Osteoblast (primary cell): ENCODE measurements around the gene GLRX3. TPM values are rescaled to one million over a fixed set of nuclear protein-coding genes. Genes with fewer than 3 reads are reported as not detected.

ENCODE experiments used
- DNase-seq: peaks from one replicate; pipeline ENCODE4 v3.0.0; 2011; ENCODE audit warnings: low spot score, mixed read lengths; ENCODE audit not compliant: insufficient read length; ENCODE audit errors: missing footprints
- H2AFZ ChIP-seq: 2 replicates; pipeline ENCODE4 v1.6.0; 2011; ENCODE audit warnings: mild to moderate bottlenecking, low read length
- H3K27ac ChIP-seq: 2 replicates; pipeline ENCODE4 v1.5.1; 2011; ENCODE audit warnings: mild to moderate bottlenecking, low read depth, low read length, moderate library complexity
- H3K27me3 ChIP-seq: 2 replicates; pipeline ENCODE4 v1.6.0; 2012; ENCODE audit warnings: mild to moderate bottlenecking, control low read depth, inconsistent platforms, low read length, moderate library complexity; ENCODE audit not compliant: insufficient read depth
- H3K36me3 ChIP-seq: 2 replicates; pipeline ENCODE4 v1.5.1; 2011; ENCODE audit warnings: mild to moderate bottlenecking, low read length, control low read depth, moderate library complexity; ENCODE audit not compliant: insufficient read depth
- H3K4me1 ChIP-seq: 2 replicates; pipeline ENCODE4 v1.5.1; 2011; ENCODE audit warnings: mild to moderate bottlenecking, low read length, control low read depth, moderate library complexity; ENCODE audit not compliant: insufficient read depth
- H3K4me2 ChIP-seq: 2 replicates; pipeline ENCODE4 v1.6.0; 2011; ENCODE audit warnings: mild to moderate bottlenecking, low read length; ENCODE audit not compliant: insufficient read depth
- H3K4me3 ChIP-seq: fragments of 200-600 bp; sonication (generic); 3 replicates; pipeline ENCODE4 v1.5.1; 2012; ENCODE audit warnings: mild to moderate bottlenecking, low read length, inconsistent platforms; ENCODE audit not compliant: insufficient read depth
- H3K79me2 ChIP-seq: 2 replicates; pipeline ENCODE4 v1.6.0; 2012; ENCODE audit warnings: mild to moderate bottlenecking, low read length, control low read depth, inconsistent platforms; ENCODE audit not compliant: insufficient read depth
- H3K9me3 ChIP-seq: 2 replicates; pipeline ENCODE4 v1.5.1; 2011; ENCODE audit warnings: low read depth, low read length, control low read depth
- H4K20me1 ChIP-seq: 2 replicates; pipeline ENCODE4 v1.6.0; 2012; ENCODE audit warnings: mild to moderate bottlenecking, low read length, control low read depth; ENCODE audit not compliant: insufficient read depth
- total RNA-seq: library from RNA; depleted of rRNA; stranded (reverse); fragments of >200 nt; gene quantifications from 2 replicates; pipeline ENCODE4 v1.2.3, GENCODE V29; 2012
- TF ChIP-seq, protein P1 (sequence below): IDR thresholded peaks from 2 replicates; pipeline ENCODE4 v1.5.1; 2011; ENCODE audit warnings: mild to moderate bottlenecking, low read depth, low read length, moderate library complexity; ENCODE audit errors: extremely low read depth

The GLRX3 gene
- total RNA-seq, 1 donor, result 74.9 TPM

DNA sequence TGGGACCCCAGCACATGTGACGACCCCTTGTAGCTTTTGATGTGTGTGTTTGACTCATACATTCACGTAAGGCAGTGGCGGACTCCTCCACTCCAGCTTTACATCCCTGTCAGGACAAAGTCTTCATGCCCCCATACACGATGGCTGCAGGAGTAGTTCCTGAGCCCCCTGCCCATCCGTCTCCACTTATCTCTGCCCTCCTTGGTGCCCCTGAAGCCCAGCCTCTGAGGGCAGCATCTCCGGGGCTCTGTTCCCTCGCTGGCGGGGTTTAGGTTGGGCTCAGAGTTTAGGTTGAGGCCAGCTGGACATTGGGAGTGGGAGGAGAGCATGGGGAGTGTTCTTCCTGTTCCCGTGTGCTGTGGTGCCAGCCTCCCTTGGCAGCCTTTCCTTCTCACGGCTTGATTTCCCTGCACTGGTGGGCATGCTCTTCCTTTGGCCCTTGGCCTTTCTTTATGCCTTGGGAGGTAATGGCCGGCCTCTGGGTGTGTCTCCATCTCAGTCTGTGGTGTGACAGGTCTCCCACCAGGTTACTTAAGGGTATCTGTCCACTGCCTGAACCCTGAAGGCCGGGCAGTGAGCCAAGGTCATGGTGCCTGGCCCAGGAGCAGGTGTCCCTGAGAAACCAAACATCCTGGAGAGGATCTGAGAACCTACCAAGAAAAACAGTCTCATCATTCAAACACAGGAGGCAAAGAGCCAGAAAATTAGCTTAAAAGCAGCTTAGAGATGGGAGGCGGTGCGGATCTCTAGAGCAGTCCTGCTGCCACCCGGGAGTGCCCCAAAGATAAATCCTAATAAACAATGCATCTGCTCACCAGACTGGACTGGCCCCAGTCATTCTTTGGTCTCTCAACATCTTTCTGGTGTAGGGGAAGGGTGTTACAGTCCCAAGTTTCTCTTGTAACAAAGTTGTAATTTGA lies 85.5 kb downstream of the GLRX3 start:
- Histone ChIP-seq H3K36me3 (no peaks in the 10 kb centered on the region), H3K4me2 (no peak overlapping the region), H2AFZ (no peak overlapping the region), H3K9me3 (no peaks in the 10 kb centered on the region), H4K20me1 (no peaks in the 10 kb centered on the region), H3K27ac (no peak overlapping the region), H3K79me2 (no peaks in the 10 kb centered on the region), H3K27me3 (no peaks in the 10 kb centered on the region), H3K4me1 (no peaks in the 10 kb centered on the region), H3K4me3 (no peak overlapping the region)
- TF ChIP-seq, protein P1, sequence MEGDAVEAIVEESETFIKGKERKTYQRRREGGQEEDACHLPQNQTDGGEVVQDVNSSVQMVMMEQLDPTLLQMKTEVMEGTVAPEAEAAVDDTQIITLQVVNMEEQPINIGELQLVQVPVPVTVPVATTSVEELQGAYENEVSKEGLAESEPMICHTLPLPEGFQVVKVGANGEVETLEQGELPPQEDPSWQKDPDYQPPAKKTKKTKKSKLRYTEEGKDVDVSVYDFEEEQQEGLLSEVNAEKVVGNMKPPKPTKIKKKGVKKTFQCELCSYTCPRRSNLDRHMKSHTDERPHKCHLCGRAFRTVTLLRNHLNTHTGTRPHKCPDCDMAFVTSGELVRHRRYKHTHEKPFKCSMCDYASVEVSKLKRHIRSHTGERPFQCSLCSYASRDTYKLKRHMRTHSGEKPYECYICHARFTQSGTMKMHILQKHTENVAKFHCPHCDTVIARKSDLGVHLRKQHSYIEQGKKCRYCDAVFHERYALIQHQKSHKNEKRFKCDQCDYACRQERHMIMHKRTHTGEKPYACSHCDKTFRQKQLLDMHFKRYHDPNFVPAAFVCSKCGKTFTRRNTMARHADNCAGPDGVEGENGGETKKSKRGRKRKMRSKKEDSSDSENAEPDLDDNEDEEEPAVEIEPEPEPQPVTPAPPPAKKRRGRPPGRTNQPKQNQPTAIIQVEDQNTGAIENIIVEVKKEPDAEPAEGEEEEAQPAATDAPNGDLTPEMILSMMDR, result no peak
- no peak for DNase-seq

DNA sequence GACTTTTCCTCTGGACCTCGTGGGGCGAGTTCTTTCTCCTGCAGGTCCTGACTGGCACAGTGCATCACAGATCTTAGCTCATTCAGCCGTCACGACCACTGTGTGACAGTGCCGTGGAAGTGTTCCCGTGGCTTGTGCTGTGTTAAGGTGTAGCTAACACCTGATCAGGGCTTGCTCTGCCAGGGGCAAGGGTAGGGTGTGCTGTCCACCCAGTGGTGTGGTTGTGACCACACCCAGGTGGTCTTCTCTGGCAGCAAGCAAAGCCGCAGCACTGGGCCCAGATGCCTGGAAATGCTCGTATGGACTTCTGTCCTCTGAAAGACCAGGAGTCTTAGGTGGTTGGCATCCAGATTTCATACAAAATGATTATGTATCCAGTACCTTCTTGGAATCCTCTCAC lies 86.2 kb downstream of the GLRX3 start:
- no peaks in the 10 kb centered on the region for H4K20me1 ChIP-seq
- H3K36me3 ChIP-seq, result no peaks in the 10 kb centered on the region
- H3K4me2 ChIP-seq, result no peak overlapping the region
- no peak for DNase-seq
- no peaks in the 10 kb centered on the region for H3K79me2 ChIP-seq
- H3K9me3 ChIP-seq, result no peaks in the 10 kb centered on the region
- TF ChIP-seq, protein P1, result no peak
- H3K4me3 ChIP-seq, result no peak overlapping the region
- H2AFZ ChIP-seq, result no peak overlapping the region
- H3K4me1 ChIP-seq, result no peaks in the 10 kb centered on the region
- no peaks in the 10 kb centered on the region for H3K27me3 ChIP-seq
- H3K27ac ChIP-seq, result no peak overlapping the region

DNA sequence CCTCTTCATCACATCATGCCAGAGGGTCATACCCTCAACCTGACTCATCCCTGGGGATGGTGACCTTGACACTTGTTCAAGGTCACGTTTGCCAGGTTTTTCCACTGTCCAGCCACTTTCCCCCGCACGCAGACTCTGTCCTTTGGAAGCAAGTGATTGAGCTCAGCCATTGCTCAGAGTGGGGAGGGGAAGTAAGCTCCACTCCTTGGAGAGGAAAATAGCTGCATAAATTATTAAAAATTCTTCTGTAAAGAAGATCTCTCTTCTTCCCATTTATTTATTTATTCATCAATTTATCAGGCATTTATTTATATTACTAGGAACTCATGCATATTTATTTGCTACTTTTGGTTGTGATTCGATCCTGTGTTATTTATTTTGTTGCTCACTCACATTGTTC lies 88.0 kb downstream of the GLRX3 start:
- H3K27ac ChIP-seq, result no peak overlapping the region
- no peaks in the 10 kb centered on the region for H3K36me3 ChIP-seq
- H4K20me1 ChIP-seq, result no peaks in the 10 kb centered on the region
- TF ChIP-seq, protein P1, result no peak
- no peak overlapping the region for H3K4me2 ChIP-seq
- no peak overlapping the region for H2AFZ ChIP-seq
- no peak for DNase-seq
- no peaks in the 10 kb centered on the region for H3K27me3 ChIP-seq
- H3K4me3 ChIP-seq, result no peak overlapping the region
- no peaks in the 10 kb centered on the region for H3K9me3 ChIP-seq
- H3K79me2 ChIP-seq, result no peaks in the 10 kb centered on the region
- no peaks in the 10 kb centered on the region for H3K4me1 ChIP-seq

DNA sequence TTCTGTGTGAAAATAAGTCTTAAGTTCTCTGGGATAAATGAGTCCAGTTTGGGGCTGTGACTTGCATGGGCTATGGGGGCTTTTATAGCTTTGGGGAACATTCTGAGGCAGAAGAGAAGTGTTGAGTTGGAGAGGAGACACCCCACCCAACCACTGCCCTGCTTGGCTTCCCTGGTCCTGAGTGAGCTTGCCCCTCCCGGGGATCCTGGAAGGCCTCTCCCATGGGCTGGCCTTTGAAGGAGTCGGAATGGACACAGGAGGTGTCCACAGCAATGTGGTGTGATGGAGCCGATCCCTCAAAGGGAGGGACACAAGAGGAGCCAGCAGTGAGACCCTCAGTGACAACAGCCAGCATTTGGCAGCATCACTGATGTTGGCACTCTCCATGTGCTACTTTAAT lies 89.8 kb downstream of the GLRX3 start:
- Histone ChIP-seq H3K36me3 (no peaks in the 10 kb centered on the region), H3K9me3 (no peaks in the 10 kb centered on the region), H2AFZ (no peak overlapping the region), H3K4me2 (no peak overlapping the region), H3K79me2 (no peaks in the 10 kb centered on the region), H3K27ac (no peak overlapping the region), H4K20me1 (no peaks in the 10 kb centered on the region), H3K4me3 (no peak overlapping the region), H3K27me3 (no peaks in the 10 kb centered on the region), H3K4me1 (no peaks in the 10 kb centered on the region)
- TF ChIP-seq, protein P1, result no peak
- DNase-seq, result no peak
